AG04449 (cell line): ENCODE measurements around the gene RAD51B.

Experiments used
- CTCF ChIA-PET: fragments of 350-600 bp; formaldehyde crosslinking; extraction: SDS; loops from one replicate; lab custom pipeline; 2021; ENCODE audit warnings: antibody characterized with exemption; lab: Yijun Ruan, JAX
- POLR2A ChIA-PET: fragments of 400-600, 350-600 bp; formaldehyde crosslinking; extraction: SDS; loops from one replicate; lab custom pipeline; 2020; ENCODE audit warnings: antibody characterized with exemption, inconsistent platforms; lab: Yijun Ruan, JAX
- DNase-seq: peaks from one replicate; pipeline ENCODE4 v3.0.0-alpha.2; 2010; ENCODE audit warnings: low read depth, low spot score
- H3K4me3 ChIP-seq: 2 replicates; pipeline ENCODE4 v1.5.1; 2011; ENCODE audit warnings: low read depth, mild to moderate bottlenecking, control low read depth, low read length
- TF ChIP-seq, protein P1 (sequence below): IDR thresholded peaks from one replicate; pipeline ENCODE4 v1.5.1; 2011; ENCODE audit warnings: mild to moderate bottlenecking, moderate library complexity, low read length, control low read depth, inconsistent platforms; ENCODE audit not compliant: insufficient read depth; ENCODE audit errors: missing control alignments

RAD51B gene

DNA sequence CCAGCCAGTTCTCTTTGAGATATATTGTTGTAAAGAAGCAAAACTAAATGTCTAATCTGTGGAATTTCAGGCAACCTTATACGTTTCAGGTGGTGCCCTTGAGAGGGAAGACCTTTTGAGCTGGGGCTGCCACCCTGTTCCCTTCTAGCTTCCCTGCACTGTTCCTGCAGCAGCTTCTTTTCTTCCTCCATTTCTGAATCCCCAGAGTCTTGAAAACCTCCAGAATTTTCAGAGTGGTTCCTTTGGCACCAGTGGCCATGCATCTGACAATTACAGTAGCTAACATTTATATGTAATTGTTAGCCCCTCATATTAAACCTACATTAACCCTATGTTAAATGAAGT lies 702.0 kb downstream of the RAD51B start:
- H3K4me3 ChIP-seq = no peak overlapping the region
- DNase-seq = no peak
- ChIA-PET CTCF (interaction anchor here (1.6 to 3.8 kb wide), 3 partner anchors 8 to 14 kb away, joined by 4 to 13 read pairs (median 4); no protein-coding TSS in a partner anchor), POLR2A (interaction anchor here (2.0 kb wide), 1 partner anchor 271 kb away, joined by 7 read pairs; the partner anchor contains the start of gene ZFP36L1)
- TF ChIP-seq, protein P1, sequence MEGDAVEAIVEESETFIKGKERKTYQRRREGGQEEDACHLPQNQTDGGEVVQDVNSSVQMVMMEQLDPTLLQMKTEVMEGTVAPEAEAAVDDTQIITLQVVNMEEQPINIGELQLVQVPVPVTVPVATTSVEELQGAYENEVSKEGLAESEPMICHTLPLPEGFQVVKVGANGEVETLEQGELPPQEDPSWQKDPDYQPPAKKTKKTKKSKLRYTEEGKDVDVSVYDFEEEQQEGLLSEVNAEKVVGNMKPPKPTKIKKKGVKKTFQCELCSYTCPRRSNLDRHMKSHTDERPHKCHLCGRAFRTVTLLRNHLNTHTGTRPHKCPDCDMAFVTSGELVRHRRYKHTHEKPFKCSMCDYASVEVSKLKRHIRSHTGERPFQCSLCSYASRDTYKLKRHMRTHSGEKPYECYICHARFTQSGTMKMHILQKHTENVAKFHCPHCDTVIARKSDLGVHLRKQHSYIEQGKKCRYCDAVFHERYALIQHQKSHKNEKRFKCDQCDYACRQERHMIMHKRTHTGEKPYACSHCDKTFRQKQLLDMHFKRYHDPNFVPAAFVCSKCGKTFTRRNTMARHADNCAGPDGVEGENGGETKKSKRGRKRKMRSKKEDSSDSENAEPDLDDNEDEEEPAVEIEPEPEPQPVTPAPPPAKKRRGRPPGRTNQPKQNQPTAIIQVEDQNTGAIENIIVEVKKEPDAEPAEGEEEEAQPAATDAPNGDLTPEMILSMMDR = no peak

DNA sequence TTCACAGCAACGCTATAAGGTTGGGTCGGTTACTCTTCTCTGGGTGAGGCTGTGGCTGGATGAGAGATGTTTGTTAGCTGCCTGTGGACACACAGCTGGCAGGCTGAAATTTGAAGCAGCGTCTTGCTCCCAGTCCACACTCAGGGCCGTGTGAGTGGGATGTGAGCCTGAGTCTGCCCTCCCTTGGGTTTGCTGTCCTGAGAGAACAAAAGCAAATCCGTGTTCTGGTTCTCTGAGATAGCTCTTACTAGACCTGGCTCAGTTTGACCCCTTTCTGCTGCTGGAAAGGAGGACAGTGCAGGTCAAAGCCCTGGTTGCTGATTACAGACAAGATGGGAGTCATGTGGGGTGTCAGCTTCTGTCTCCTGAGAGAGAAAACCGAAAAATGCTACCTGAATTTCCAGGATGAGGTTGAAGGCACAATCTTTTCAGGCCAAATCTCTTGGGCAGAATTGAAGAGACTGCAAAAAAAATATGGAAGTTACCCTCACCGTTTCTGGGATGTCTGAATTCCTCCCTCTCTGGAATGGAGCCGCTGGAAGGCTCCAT lies 702.5 kb downstream of the RAD51B start:
- TF ChIP-seq, protein P1 = no peak
- ChIA-PET CTCF (interaction anchor here (1.6 to 3.8 kb wide), 3 partner anchors 8 to 15 kb away, joined by 4 to 13 read pairs (median 4); no protein-coding TSS in a partner anchor), POLR2A (interaction anchor here (0.8 to 2.0 kb wide), 2 partner anchors 268 to 271 kb away, joined by 3 to 7 read pairs; partner anchors contain the start of gene ZFP36L1)
- no peak overlapping the region for H3K4me3 ChIP-seq
- DNase-seq = no peak

DNA sequence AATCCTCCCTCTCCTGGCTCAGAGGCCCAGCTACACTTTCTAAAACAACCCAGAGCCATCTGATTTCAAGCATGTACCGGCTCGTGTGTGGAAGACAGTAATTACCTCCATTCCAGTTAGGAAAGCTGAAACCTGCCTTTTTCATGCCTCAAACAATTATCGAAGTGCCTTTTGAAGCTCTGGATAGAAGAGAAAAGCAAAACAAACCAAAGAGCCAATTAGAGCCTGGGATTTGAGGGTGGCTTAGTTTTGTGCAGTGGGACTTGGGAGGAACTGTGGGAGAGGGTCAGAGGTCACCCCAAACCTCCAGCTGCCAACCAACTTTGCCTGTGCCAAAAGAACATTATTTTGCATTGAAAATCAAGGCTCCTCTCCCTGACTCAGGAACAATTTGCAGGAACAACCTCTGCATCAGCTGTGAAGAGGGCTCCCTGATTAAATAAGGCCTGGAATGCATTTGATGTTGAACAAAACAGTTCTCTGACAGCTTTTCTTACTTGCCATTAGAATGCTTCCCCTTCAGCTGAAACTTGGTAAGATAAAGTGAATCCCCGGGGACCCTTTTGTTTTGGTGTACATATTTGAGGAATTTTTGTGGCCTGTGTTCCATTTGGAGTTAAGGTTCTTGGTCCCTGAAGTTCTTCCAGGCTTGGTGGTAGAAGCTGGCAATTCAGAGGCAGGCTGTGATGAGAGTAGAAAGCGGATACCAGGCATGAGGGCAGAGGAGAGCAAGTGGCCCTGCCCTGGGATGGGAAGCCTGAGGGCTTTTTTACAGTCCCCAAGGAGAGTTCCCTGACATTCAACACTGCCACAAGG lies 703.1 kb downstream of the RAD51B start:
- POLR2A ChIA-PET = interaction anchor here (0.8 to 2.0 kb wide), 2 partner anchors 267 to 270 kb away, joined by 3 to 7 read pairs; partner anchors contain the start of gene ZFP36L1
- TF ChIP-seq, protein P1 = no peak
- peak; percentile 14 for DNase-seq
- no peak overlapping the region for H3K4me3 ChIP-seq
- CTCF ChIA-PET = interaction anchor here (1.1 to 3.8 kb wide), 4 partner anchors 9 to 275 kb away, joined by 3 to 13 read pairs (median 4); no protein-coding TSS in a partner anchor

DNA sequence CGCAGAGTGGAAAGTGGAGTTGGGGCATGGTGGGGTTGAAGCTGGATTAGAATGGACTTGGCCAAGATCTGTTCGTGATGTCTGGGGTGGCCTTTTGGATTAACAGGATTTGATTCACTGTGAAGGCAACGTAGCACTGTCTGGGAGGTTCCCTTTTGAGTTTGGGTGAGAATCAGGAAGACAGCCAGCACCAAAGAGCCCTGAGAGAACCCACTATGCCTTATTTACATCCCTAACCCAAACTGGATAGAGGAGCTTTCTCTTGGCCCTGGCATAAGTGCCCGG lies 703.7 kb downstream of the RAD51B start:
- ChIA-PET POLR2A (no interaction called here), CTCF (interaction anchor here (1.1 to 3.8 kb wide), 5 partner anchors 9 to 294 kb away, joined by 3 to 13 read pairs (median 5); no protein-coding TSS in a partner anchor)
- TF ChIP-seq, protein P1 = no peak
- DNase-seq = no peak
- H3K4me3 ChIP-seq = no peak overlapping the region

DNA sequence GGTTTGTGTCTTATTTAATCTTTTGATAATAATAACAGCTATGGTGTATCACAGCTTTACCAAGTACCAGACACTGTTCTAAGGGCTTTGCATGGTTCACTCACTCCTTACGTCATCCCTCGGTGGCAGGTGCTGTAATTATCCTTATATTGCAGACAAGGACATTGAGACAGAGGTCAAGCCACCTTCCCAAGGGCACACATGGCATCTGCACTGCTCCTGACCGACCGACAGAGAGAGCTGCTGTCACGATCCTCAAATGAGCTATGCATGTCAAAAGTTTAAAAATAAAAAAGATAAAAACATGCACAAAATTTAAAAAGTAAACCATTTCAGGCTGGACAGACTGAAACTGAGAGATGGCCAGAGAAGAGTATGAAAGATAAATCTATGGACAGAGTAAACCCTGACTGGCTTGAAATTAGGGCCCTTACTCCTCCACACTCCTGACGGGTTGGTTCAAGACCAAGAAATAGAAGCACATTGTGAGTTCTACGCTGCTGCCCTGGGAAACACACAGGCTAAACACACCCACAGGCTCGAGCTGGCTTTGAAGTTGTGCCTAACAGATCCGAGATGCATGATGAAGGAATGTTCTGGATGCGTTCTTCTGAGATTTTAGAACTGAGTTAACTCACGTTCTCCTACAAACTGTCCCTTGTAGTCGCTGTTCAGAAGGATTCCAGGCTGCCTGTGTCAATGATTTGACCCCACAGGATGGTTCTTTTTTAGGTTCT lies 704.6 kb downstream of the RAD51B start:
- no peak overlapping the region for H3K4me3 ChIP-seq
- ChIA-PET CTCF (interaction anchor here (0.7 to 3.8 kb wide), 4 partner anchors 11 to 293 kb away, joined by 4 to 13 read pairs (median 6); no protein-coding TSS in a partner anchor), POLR2A (no interaction called here)
- DNase-seq = no peak
- TF ChIP-seq, protein P1 = no peak
